HG03139 (cell line): ENCODE measurements around the gene EEFSEC.

Experiments
- ATAC-seq: cut with Tn5 transposase; IDR thresholded peaks from one replicate; pipeline ENCODE4 v1.9.1; 2021; ENCODE audit not compliant: unreplicated experiment

EEFSEC gene

DNA sequence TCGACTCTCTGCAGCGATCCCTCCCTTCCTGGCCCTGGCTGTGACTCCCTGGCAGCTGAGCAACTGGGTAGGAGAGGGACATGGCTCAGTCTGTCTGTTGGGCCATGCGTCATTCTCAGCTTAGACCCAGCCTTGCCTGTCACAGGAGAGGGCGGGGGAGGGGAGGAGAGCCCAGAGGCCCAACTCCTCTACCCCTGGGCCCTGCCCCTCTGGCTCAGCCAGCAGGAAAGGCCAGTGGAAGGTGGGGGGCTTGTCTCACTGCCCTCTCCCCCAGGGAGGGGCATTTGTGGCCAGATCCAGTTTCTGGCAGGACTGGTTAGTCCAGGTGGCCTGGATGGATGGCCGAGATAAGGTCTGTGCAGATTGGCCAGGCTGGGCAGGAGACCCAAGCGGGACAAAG lies 281.8 kb downstream of the EEFSEC start:
- ATAC-seq = no peak

DNA sequence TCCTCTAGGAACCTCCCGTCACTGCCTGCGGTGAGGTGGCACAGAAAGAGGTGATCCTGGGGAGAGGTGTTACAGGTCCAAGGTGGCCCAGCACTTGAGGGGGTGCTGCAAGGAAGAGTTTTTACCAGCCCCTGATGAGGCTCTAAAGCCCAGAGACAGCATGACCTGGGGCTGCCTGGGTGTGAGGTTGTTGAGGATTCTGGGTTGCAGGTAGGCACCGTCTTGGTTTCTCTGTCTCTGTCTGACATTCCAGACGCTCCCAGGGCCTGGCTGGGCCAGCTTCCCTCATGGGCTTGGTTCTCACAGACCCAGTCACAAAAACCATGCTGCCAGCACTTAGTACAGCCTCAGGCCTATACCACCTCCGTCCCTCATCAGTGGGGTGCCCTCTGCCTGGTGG lies 282.3 kb downstream of the EEFSEC start:
- ATAC-seq = no peak

DNA sequence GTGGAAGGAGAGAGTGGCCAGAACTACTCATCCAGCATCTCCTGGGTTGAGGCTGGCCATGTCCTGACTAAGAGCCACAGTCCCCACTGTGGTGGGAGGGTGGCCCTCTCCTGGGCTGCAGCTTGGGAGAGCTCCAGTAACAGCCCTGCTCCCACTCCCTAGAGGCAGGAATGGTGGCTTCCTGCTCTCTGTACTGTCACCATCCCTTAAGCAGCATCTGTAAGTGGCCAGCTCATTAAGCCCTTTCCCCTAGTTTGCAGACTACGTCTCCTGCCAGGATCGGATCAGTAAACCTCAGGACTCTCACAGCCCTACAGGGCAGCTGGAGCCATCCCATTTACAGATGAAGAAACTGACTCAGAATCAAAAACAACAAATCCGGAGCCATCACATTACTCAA lies 282.9 kb downstream of the EEFSEC start:
- ATAC-seq = no peak

DNA sequence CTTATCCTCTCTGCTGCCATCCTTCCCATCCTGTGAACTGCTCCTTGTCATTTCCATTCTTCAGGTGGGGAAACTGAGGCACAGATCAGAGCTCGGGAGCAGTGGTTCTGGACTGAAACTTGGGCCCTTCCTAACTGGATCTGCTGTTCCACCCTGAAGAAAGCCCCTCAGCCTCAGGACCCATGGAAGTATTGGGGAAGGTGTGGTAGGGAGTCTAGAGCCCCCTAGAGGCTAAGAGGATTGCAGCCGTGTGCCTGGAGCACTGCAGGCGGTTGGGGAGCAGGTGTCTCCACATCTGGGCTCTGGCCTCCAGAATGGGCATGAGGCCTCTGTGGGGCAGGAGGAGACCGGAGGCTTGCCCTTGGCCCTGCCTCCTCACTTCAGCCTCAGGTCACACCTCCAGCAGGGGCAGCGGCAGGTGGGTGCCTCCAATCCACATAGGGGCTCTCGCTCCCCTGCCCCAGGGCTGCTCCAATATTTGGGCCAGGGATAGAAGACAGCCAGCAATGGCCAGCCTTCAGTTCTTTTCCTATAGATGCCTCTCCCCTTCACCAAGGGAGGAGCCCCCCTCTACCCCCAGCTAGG lies 285.3 kb downstream of the EEFSEC start:
- no peak for ATAC-seq

DNA sequence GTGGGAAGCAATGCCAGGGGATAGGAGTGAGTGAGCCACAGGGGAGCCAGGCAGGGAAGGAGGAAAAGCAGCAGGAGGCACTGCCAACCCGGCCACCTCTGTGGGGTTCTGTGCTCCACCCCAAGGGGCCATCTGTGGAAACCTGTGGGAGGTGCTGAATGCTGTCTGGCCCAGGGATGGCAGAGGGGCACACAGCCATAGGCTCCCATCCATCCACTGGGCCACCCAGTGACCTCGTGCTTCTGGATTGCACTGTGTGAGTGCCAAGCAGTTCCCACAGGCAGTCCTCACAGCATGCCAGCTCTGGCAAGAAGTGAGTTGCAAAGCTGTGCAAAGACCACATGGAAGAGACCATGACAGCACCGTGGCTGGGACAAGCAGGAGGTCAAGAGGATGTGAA lies 285.9 kb downstream of the EEFSEC start:
- ATAC-seq = no peak

DNA sequence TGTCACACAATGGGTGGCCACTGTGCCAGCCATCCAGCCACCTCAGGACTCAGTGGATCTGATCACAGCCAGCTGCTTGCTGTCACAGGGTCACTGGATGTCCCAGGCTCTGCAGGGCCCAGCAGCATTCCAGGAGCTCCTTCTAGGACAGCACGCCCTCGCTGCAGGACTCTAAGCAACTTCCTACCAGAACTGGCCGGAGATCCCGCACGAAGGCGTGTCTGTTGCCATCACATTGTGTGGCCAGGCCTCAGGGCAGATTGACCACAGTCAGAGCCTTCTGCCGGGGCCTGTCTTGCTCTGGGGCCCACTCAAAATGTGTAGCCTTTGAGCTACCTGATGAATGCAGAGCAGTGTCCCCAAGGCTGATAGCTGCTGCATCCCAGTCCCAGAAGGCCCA lies 288.8 kb downstream of the EEFSEC start:
- ATAC-seq = no peak

DNA sequence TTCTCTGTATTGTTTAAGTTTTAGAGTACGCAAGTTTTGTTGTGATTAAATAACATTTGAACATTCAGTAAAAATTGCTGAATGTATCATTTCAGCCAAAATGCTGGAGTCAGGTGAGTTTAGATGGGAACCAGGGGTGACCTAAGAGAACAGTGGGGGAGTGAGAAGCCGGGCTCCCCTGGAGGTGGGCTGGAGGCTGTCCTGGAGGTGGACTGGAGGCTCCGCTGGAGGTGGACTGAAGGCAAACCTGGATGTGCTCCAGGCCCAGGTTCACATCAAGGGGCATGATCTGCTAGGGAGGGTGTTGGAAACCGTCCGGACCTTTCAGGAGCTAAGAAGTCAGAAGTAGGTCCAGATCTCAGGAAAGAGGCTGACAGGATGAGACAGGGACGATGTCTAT lies 289.7 kb downstream of the EEFSEC start:
- no peak for ATAC-seq

DNA sequence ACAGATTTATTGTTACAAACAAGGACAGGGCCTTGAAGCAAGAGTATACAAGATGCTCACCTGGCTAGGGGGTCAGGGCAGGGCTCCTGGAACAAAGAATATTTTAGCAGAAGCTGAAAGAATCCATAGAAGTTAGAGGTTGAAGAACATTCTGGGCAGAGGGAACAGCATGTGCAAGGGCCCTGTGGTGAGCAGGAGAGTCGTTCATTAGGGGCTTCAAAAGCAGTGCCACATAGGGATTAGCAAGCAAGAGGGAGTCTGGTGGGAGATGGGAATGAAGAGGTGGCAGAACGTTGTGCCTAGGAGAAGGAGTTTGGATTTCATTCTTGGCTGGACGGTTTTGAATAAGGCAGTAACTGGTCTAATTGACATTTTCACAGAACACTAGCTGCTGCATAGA lies 290.5 kb downstream of the EEFSEC start:
- no peak for ATAC-seq

DNA sequence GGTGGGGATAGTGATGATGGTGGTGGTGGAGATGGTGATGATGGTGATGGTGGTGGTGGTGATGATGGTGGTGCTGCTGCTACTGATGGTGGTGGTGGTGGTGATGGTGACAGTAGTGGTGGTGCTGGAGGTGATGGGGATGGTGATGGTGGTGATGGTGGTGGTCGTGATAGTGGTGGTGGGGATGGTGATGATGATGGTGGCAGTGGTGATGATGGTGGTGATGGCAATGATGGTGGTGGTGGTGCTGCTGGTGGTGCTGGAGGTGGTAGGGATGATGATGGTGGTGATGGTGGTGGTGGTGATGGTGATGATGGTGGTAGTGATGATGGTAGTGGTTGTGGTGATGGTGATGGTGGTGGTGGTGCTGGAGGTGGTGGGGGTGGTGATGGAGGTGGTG lies 292.1 kb downstream of the EEFSEC start:
- no peak for ATAC-seq

DNA sequence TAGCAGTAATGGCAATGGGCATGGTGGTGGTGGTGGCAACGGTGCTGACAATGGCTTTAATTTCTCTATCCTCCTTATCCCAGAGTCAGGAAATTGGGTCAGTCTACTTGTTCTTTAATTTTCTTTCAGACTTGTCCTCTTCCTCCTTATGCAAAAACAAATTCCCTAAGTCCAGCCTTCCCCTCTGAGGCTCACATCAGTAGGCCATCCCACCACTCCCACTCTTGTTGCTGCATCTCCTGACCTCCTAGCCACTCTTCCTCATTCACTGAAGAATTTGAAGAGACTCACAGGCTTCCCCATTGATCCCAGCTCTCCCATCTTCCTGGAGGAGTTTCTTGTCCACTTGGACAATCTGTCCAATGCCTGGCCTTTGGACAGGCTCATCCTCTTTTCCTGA lies 293.5 kb downstream of the EEFSEC start:
- ATAC-seq = no peak

DNA sequence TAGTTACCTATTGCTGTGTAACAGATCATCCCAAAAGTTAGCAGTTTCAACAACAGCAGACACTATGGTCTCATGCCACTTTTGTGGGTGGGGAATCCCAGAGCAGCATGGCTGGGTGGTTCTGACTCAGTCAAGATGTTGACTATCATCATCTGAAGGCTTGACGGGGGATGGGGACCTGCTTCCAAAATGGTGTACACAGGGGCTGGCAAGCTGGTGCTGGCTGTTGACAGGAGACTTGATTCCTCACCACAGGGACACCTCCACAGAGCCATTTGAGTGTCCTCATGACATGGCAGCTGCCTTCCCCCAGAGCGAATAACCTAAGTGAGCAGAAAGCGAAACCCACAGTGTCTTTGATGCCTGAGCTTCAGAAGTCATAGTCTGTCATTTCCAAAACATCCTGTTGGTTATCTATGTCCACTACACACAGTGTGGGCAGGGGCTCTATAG lies 294.3 kb downstream of the EEFSEC start:
- no peak for ATAC-seq

DNA sequence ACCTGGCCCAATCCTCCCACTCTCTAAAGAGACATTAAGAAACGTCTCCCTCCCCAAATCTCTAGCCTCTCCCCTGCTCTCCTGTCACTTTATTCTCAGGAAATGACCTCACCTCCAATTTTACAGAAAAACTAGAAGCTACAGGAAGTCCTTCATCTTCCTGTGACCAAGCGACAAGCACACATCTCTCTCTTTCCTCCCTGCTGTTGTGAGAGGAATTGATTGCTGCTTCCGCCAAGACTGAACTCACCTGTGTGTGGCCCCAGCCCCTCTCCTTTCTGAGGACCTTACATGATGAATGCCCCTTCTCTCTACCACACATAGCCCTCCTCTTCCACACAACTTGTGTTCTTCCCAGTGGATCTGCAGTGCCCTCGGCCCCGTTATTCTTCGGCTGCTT lies 295.2 kb downstream of the EEFSEC start:
- no peak for ATAC-seq

DNA sequence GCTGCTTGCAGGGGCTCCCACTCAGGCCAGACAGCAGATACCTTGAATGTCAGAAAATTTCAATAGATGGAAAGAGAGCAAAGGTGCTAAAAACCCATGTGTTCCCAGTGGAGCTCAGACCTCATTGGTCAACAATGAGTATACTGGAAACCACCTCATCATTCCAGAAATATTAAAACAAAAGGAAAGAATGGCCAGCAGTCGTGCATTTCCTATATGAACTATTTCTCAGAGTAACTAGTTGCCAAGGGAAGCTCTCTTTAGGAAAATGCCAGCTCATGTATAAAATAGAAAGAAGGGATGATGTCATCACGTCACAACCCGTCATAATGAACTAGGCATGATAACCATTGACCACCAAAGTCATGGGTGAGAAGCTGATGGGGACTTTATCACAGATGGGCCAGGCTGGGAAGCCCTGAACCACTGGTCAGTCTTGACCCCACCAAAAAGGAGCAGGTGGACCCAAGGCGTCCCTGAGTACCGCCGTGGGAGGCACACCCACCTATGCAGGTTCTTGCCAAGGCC lies 295.9 kb downstream of the EEFSEC start:
- ATAC-seq = no peak

DNA sequence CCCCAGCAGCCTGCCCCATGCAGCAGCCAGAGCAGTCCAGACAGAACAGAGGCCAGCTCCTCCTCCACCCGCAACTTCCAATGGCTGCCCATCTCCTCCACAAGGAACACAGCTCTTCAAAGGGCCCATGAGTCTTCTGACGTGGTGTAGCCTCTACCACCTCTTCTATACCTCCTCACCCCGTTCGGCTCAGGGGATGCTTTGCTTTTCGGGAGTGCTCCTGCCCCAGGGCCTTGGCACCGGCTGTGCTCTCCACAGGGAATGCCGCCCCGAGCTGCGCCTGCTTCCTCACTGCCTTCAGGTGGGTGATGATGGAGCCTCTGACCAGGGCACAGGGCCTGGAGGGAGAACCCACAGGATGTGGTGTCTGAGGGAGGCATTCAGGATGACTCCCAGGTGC lies 298.8 kb downstream of the EEFSEC start:
- ATAC-seq = no peak

DNA sequence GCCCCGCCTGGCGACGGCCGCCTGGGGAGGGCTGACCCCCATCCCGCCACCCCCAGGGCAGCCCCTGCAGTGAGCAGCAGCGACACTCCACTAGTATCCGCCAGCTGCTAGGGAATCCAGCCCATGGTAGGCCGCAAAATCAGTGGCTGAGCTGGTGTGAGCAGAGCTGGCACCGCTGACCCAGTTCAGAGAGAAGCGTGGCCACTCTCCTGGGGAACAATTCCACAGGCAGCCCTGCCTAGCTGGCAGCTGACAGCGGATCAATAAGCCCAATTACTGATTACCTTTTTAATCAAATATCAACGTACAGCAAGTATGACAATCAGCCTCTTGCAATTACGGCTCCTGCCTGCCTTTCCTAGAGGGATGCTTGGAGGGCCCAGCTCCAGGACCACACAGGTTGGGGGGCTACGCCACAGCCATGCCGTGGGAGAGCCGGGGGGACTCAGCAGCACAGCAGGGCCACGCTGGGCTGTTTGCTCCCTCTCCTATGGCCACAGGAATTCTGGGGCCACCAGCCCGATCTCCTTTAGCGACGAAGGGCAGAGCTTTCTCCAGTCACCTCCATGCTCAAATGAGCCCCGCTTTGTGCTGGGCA lies 299.5 kb downstream of the EEFSEC start:
- no peak for ATAC-seq

DNA sequence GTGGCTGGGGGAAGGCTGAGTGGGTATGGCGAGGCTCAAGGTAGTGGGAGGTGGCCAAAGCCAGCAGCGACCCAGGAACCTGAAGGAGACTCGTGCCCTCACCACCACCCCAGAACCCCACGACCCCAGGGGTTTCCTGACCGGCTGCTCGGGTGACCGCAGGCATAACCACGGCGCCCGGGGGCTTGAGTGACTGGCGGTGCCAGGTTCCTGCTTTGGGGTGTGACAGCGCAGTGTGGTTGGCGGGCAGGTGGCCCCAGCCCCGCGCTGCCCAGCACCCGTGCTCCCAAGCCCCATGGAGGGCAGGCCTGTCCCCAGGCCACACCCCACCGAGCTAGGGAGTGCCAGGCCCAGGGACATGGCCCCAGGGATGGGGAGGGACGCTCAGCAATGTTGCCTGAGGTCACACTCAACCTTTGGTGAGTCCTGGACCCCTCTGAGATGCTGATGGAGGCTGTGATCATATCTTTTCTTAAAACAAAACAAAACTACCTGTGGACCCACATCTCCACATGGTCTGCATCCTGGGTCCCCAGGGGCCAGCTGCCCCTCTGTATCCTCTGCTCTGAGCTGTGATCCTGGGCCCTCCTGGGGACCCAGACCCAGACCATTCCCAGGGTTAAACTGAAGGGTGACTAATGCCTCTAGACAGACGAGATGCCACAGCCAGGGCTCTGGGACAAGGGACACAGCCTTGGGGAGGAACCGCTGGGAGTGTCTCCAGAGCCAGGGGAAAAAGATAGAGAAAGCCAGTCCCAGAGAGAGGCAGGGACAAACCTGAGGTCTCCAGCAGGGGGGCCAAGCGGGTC lies 300.4 kb downstream of the EEFSEC start:
- no peak for ATAC-seq

DNA sequence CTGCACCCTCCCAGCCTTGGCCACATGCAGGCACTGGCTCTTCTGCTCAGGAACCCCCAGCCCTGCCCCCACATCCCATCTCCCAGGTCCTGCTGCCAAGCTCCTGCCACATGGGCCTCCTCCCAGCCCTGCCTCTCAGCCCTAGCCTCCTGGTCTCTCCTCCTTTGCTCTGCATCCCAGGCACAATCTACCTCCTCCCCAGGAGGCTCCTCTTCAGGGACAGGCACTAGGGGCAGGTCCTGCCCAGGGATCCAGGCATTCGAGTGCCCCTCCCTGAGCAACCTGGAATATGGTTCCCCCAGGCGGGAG lies 301.0 kb downstream of the EEFSEC start:
- ATAC-seq = no peak

DNA sequence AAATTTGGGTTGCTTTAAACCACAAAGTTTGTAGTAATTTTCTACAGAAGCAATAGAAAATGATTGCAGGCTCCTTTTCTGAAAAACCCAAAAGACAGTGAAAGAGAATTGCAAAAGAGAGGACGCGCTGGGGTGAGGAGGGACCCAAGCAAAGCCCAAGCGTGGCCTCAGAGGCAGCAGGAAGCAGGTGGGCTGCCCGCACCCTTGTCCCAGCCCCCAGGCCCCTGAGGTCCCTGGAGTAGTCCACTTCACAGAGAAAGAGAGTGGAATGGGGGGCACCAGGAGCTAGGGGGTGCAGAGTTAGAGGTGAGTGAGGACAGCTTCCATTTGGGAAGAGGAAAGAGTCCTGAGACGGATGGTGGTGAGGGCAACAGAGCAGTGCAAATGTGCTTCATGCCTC lies 301.8 kb downstream of the EEFSEC start:
- no peak for ATAC-seq

DNA sequence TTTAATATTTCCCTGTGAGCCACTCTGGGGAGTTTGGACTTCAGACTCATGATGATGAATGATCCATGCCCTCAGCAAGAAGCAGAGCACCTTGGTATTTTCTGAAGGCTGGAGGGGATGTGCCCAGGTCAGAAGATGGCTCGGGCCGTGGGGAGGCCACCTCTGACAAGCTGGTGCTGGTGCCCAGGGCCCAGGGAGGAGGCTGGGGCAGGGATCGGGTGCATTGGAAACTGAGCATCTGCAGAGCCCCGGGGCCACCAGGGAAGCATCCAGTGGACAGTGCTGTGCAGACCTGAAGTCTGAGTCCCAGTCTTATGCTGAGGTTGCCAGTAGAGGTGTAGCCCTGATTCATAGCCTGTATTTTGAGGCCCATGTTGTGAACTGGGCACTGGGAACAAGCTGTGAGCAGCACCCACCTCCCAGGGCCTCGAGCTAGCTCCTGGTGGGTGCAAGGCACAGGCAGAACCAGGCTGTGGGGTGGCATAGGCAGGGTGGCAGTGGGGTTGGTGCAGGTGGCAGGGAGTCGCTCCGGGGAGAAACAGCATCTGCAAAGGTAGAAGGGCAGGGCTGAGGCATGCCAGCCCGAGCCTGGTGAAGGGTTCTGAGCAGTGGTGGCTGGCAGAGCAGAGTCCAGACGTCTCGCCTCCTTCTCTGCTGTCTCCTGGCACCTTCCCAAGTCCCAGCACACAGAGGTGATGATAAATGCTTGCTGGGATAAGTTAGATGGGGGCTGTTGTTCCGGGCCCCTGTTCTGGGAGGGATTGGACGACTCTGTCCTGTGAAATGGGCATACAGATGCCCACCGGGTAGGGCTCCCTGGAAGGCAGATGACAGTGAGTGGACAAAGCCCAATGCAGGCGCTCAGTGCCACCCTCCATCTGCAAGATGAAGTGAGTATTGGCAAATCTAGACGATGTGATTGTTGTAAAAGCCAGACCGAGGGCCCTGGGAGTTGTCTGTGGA lies 302.8 kb downstream of the EEFSEC start:
- ATAC-seq = no peak

DNA sequence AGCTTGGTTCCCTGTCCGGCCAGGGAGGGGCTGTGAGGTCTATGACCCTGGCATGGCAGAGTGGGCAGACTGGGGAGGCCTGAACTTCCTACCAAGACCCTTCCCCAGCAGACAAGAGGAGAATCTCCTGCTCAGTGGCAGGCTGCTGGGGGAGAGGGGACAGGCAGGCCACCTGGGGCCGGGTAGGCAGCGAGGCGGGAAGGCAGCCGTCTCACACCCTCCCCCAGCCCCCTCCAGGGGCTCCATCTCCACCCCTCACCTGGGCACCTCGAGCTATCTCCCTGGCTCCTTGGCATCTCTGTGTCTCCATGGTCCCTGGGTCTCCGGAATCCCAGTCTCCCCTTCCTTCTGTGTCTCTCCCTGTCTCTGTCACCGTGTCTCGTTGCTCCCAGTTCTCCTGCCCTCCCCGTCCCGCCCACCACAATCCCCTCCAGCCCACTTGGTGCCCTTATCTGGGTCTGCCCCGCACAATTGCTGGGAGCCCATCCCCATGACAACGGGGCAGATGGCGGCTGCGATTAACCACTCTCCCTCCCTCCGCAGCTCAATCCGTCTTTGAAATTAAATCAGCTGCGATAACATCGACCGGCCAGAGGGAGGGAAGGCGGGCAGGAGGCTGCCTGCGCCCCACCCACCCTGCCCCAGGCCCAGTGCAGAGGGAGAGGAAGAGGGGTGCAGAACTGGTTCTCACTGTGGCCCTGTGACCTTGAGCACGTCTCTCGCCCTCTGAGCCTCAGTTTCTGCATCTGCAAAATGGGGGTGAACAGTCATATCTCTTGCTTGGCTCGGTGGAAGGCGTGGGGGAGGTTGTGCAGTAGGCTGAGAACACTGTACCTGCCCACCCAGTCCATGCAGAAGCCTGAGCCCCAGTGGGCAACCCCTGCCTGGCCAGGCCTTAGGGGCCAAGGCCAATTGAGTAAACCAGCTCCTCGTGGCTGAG lies 303.8 kb downstream of the EEFSEC start:
- no peak for ATAC-seq
